DMS53 treated with DMSO at 0.1 percent for 48 hours (cell line): ENCODE results near the gene OXCT1.

Source experiments
- DNase-seq: peaks from one replicate; lab custom pipeline; 2025; ENCODE audit not compliant: unreplicated experiment; lab: John Stamatoyannopoulos, UW

The OXCT1 gene

GRCh38 chr5:41869724-41870626, at the start of gene OXCT1:
TSS of gene OXCT1 (minus strand) at chr5:41870425. CDS start at chr5:41870358, 67 bp downstream.
- peak; percentile 70 for DNase-seq

DNA sequence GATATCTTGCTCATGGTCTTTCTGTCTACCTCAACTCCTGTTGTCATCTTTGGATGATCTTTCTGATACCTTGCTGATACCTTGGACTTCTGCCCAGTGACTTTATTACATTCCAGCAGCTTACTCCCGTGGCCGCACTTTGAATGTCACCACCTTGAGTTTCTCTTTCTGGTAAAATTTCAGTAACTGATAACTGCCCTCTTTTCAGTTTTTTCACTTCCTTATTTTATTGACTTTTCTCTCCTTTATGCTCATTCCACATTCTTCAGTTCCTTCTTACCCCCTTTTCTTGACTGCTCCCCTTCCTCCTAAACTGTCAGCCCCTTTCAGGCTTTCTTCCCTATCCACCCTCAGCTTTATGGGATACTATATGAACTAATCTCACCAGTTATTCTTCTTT, 47.9 kb upstream of the OXCT1 start:
- DNase-seq = no peak

DNA sequence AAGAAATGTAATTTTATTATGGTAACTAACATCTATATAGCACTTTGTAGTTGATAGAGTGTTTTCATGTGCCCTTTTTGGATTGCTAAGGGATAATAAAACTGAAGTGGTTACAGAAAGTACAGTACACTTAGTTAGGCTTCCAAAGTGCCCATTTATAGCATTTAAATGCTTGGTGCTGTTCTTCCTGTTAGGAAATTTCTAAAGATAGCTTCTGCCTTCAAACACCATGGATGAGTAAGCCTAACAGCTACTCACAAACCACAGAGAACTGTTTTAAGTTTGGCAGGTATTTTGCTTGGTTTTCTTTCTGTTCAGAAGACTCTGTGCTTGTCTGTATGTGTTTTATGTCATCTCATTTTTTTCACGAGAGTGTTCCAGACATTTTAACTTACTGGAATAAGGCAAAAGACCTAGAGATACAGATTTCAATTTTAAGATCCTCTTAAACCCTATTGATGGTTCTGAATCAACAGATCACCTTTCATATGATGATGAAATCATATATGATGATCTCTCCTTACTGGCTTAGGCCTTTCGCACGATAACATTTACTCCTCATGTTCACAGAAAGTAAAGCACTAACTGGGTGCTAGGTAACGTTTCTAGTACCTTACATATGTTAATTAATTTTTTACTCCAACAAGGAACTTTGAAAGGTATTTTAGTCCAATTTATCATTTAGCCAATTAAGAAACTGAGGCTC, 38.3 kb upstream of the OXCT1 start:
- DNase-seq = no peak

- no peak for DNase-seq
These were observed 35.9 kb upstream of the OXCT1 start for GRCh38 chr5:41906151-41906550.

DNA sequence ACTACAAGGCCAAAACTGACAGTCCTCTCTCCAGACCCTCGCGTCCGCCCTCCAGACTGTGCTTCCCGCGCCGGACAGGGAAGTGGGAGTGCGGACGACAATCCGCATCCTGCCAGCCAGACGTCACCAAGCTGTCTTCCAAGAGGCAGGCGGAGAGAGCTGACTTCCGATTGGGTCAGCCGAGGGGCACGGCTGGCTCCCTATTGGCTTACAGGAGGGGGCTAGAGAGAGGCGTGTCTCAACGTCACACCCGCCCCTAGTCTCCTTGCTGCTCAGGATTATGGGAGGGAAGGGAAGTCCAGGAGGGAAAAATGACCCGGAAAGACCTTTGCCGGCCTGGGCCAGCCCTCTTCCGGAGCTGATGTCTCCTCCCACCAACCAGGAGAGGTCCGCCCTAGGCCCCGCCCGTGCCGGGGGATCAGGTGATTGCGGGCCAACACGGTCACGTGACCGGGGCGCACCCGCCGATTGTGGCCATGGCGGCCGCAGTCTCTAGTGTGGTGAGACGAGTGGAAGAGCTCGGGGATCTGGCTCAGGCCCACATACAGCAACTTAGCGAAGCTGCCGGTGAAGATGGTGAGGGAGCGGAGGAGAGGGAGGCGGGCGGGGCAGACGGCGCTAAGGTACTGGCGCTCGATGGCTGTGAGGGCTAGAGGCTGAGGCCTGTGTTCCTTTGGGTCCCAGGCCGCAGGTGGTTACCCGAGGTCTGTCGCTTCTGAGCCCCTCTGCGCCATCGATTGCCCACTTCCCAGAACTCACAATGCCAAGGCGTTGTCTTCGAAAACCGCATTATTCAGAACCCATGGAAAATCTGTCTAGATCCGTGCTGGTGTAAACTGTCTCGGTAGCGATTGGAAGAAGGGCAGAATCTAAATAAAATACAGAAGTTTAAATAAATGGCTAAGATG, 33.9 kb upstream of the OXCT1 start, which contains the start of gene RIMOC1:
RIMOC1 (plus strand) TSS at position 453 of the 908 bp plus-strand sequence; CDS start at position 477, 24 bp downstream.
- DNase-seq = peak; percentile 96

DNA sequence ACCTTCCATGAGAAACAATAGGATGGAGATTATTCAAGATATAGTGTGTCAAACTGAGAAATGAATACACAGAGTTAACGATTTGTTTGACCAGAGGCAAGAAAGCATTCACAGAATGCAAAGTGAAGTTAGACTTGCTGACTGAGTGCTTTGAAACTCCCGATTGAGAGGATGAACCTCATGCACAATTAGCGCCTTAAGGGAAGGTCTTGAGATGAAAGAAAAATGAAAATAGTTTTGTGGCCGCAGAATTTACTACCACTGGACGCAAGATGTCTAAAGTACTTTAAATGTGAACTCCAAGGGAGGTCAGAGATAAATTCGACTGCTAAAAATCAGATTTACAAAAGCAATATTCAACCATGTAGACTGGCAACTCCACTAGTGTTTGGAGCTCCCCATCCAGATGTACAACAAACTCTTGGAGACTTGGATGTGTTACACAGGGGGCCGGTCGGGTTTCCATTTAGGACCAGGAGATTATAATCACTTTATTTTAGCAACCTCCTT, 33.2 kb upstream of the OXCT1 start:
- DNase-seq = no peak

- DNase-seq = no peak
These were observed 26.0 kb upstream of the OXCT1 start for GRCh38 chr5:41896230-41896629.

DNA sequence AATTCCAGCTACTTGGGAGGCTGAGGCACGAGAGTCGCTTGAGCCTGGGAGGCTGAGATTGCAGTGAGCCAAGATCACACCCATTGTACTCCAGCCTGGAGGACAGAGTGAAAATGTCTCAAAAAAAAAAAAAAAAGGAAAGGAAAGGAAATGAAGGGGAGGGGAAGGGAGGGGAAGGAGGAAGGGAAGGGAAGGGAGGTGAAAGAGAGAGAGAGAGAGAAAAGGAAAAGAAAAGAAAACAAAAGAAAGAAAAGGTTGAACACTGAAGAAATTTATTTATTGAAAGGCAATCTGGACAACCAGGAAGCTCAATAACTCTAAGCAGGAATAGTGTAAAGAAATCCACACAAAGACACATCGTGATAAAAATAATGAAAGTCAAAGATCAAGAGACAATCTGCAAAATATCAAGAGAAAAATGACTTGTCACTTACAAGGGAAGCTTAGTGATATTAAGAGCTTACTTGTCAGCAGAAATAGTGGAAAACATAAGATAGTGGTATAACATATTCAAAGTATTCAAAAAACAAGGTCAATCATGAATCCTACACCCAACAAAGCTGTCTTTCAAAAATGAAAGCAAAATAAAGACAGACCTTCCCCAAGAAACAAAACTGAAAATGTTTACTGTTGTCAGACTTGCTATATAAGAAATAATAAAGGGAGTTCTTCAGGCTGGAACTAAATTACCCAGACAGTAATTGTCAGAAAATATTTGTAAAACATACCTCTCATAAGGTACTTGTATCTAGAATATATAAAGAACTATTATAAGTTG, 23.0 kb upstream of the OXCT1 start:
- DNase-seq = no peak

GRCh38 chr5:41892031-41892430, 21.8 kb upstream of the OXCT1 start:
- DNase-seq = no peak

DNA sequence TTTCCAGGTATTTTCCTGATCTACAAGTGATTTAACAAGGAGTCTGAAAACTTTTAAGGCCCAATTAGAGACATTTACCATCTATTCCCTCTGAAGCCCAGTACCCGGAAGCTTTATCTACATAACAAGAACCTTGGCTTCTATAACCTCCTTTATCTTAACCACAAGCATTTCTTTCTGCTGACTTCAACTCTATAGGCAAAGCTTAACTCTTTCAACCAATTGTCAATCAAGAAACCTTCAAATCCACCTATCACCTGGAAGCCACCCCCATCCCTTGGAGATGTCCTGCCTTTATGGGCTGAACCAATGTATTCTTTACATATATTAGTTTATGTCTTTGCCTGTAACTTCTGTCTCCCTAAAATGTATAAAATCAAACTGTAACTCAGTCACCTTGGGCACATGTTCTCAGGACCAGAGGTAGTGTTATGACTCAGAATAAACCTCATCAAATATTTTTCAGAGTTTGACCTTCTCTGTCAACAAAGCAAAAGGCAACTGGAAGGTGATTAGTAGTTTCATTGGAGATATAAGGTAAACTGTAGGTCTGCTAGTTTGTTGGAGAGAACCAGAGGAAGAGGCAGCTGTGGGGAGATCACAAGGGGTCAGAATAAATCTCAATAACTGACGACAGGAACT, 21.0 kb upstream of the OXCT1 start:
- DNase-seq = no peak

DNA sequence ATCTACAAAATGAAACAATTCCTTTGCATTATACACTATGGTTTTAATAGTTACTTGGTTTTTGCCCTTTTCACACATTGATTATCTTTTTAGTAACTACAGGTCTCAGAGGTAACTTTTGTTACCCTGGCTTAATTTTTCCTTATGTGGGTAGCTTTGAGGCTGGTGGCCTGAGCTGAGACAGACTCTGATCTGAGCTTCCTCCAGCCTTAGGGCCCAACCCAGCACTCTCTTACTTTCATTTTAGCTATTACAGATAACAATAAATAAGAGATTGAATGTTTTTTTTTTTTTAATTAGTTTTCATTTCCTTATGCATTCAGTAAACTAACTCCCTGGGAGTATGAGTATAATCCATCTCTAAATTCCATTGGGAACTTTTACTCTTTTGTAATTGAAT, 15.1 kb upstream of the OXCT1 start:
- DNase-seq = no peak

GRCh38 chr5:41883936-41884335, 13.7 kb upstream of the OXCT1 start:
- DNase-seq = no peak

DNA sequence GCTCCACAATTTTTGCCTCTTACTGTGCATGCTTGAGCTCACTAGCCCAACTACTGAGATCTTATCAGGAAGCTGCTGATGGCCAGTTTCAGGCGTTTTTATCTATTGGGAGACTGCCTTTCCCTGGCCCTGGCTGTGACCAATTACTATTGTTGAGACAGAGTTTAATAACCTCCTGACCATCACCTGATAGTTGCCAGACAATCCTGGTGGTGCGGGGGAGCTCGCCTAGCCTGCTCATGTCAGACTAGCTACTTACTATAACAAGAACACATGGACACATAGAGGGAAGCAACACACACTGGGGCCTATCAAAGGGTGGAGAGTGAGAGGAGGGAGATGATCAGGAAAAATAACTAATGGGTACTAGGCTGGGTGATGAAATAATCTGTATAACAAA, 13.0 kb upstream of the OXCT1 start:
- DNase-seq = no peak

DNA sequence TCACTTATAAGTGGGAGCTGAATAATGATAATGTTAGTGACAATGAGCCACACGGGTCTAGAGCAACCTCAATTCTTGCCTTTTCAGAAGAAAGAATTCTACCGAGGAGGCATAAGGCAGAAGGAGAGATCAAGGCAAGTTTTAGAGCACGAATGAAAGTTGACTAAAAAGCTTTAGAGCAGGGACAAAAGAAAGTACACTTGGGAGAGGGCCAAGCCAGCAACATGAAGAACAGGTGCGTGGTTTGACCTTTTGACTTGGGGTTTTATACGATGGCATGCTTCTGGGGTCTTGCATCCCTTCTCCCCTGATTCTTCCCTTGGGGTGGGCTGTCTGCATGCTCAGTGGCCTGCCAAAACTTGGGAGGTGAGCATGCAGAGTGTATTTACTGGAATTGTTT, 12.5 kb upstream of the OXCT1 start:
- DNase-seq = no peak

DNA sequence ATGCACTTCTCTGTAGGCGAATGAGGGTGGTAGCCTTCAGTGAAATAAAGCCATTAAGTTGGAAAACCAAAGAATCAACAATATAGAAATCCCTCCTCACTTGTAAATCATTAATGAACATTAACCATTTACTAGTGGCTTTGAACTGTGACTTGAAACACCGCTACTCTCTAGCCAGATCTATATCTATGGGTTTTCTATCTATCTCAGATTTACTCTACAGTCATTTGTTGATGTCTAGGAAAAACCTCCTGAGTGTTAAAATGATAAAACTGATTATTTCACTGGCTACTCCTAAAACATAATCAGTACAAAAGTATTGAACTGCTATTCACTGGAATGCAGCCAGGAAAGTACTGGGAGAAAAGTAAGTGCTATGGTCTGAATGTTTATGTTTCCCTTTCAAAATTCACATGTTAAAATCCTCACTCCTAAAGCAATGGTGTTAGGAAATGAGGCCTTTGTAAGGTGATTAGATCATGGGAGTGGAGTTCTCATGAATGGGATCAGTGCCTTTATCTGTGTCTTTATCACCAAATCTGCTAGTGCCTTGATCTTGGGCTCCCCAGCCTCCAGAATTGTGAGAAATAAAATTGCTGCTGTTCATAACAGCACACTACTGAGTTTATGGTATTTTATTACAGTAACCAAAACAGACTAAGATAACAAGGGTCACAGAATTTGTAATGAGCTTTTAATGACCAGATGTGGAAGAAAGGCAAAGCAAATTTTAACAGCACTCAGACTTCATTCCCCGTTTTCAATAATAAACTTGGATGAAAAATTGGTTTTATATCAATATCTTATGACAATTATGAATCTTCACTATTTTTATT, 8.6 kb upstream of the OXCT1 start:
- DNase-seq = no peak

DNA sequence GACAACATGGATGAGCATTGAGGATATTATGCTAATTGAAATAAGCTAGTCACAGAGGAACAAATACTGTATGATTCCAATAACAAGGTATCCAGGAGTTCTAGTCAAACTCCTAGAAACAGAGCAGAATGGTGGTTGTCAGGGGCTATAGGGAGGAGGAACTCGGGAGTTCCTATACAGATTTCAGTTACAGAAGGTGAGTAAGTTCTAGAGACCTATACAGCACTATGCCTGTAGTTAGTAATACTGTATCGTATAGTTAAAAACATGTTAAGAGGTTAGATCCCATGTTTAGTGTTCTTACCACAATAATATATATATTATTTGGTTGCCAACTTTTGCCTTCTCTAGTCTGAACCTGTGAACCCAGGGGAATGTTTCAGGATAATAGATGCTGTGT, 7.9 kb upstream of the OXCT1 start:
- DNase-seq = no peak

- no peak for DNase-seq
These were observed 7.2 kb upstream of the OXCT1 start for GRCh38 chr5:41877408-41877807.

- peak; percentile 36 for DNase-seq
These were observed 6.5 kb upstream of the OXCT1 start for GRCh38 chr5:41876678-41877077.

DNA sequence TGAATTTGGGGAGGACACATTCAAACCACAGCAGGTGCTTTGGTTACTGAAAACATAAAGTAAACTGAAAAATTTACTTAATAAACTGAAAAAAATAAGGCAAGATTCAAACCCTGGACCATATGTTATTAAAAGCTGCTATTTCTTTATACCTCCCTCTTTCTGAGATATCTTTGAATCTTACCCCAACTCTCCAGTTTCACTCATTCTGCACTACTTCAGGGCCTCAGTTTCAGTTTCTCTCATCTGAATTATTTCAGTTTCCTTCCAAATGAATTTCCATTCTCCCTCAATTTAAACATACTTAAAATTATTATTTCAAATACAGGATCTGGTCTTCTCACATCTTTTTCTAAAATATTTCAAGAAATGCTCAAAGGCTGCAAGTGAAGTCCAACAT, 4.9 kb upstream of the OXCT1 start:
- no peak for DNase-seq
